ENCODE measurements around the gene C1QTNF2. TPM values are rescaled to one million over a fixed set of nuclear protein-coding genes. Genes with fewer than 3 reads are reported as not detected.

C1QTNF2 gene
- total and polyA plus RNA-seq, 4 donors = 0.17 to 0.37 (median 0.23) TPM

DNA sequence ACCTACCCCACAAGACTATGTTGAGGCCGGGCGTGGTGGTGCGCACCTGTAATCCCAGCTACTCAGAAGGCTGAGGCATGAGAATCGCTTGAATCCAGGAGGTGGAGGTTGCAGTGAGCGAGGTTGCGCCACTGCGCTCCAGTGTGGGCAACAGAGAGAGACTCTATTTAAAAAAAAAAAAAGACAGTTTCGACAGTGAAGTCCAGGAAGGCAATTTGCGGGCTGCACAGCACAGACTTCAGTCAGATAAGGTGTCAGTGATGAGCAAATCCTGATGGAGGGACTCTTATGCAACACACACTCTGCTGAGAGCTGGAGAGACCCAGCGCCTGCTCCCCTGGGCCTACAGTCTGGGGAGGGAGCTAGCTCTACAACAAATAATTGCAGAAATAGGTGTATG, 72.2 kb downstream of the C1QTNF2 start:
- Histone ChIP-seq H3K4me3 (ENCODE audit: low read depth in 1 of 3, low read length in 3 of 3) (no peak overlapping the region), H3K27me3 (ENCODE audit: control insufficient read depth in 4 of 4, insufficient read depth in 4 of 4, low read length in 3 of 4) (no peaks in the 10 kb centered on the region), H3K27ac (ENCODE audit: low read depth in 1 of 2, low read length in 2 of 2) (no peak overlapping the region), H3K9ac (ENCODE audit: low read depth in 1 of 2, low read length in 2 of 2) (no peak overlapping the region), H3K36me3 (ENCODE audit: control insufficient read depth in 4 of 4, insufficient read depth in 3 of 4, low read depth in 1 of 4, low read length in 3 of 4) (no peaks in the 10 kb centered on the region), H3K4me1 (ENCODE audit: control insufficient read depth in 4 of 4, insufficient read depth in 4 of 4, low read length in 3 of 4) (no peaks in the 10 kb centered on the region), H3K9me3 (ENCODE audit: control insufficient read depth in 4 of 4, low read length in 3 of 4) (no peaks in the 10 kb centered on the region)
- WGBS = 87% methylated on average over 10 of the region's 10 CpGs
- TF ChIP-seq, protein P1, sequence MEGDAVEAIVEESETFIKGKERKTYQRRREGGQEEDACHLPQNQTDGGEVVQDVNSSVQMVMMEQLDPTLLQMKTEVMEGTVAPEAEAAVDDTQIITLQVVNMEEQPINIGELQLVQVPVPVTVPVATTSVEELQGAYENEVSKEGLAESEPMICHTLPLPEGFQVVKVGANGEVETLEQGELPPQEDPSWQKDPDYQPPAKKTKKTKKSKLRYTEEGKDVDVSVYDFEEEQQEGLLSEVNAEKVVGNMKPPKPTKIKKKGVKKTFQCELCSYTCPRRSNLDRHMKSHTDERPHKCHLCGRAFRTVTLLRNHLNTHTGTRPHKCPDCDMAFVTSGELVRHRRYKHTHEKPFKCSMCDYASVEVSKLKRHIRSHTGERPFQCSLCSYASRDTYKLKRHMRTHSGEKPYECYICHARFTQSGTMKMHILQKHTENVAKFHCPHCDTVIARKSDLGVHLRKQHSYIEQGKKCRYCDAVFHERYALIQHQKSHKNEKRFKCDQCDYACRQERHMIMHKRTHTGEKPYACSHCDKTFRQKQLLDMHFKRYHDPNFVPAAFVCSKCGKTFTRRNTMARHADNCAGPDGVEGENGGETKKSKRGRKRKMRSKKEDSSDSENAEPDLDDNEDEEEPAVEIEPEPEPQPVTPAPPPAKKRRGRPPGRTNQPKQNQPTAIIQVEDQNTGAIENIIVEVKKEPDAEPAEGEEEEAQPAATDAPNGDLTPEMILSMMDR (IDR thresholded peaks at IDR 0.05; ENCODE audit: low read depth, low read length, missing input control) = no peak
- no peak for TF ChIP-seq RAD21 (IDR thresholded peaks at IDR 0.05)
- TF ChIP-seq, protein P2, sequence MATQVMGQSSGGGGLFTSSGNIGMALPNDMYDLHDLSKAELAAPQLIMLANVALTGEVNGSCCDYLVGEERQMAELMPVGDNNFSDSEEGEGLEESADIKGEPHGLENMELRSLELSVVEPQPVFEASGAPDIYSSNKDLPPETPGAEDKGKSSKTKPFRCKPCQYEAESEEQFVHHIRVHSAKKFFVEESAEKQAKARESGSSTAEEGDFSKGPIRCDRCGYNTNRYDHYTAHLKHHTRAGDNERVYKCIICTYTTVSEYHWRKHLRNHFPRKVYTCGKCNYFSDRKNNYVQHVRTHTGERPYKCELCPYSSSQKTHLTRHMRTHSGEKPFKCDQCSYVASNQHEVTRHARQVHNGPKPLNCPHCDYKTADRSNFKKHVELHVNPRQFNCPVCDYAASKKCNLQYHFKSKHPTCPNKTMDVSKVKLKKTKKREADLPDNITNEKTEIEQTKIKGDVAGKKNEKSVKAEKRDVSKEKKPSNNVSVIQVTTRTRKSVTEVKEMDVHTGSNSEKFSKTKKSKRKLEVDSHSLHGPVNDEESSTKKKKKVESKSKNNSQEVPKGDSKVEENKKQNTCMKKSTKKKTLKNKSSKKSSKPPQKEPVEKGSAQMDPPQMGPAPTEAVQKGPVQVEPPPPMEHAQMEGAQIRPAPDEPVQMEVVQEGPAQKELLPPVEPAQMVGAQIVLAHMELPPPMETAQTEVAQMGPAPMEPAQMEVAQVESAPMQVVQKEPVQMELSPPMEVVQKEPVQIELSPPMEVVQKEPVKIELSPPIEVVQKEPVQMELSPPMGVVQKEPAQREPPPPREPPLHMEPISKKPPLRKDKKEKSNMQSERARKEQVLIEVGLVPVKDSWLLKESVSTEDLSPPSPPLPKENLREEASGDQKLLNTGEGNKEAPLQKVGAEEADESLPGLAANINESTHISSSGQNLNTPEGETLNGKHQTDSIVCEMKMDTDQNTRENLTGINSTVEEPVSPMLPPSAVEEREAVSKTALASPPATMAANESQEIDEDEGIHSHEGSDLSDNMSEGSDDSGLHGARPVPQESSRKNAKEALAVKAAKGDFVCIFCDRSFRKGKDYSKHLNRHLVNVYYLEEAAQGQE (IDR thresholded peaks at IDR 0.05) = no peak
- TF ChIP-seq, protein P3, sequence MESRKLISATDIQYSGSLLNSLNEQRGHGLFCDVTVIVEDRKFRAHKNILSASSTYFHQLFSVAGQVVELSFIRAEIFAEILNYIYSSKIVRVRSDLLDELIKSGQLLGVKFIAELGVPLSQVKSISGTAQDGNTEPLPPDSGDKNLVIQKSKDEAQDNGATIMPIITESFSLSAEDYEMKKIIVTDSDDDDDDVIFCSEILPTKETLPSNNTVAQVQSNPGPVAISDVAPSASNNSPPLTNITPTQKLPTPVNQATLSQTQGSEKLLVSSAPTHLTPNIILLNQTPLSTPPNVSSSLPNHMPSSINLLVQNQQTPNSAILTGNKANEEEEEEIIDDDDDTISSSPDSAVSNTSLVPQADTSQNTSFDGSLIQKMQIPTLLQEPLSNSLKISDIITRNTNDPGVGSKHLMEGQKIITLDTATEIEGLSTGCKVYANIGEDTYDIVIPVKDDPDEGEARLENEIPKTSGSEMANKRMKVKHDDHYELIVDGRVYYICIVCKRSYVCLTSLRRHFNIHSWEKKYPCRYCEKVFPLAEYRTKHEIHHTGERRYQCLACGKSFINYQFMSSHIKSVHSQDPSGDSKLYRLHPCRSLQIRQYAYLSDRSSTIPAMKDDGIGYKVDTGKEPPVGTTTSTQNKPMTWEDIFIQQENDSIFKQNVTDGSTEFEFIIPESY (IDR thresholded peaks at IDR 0.05) = no peak
- TF ChIP-seq, protein P4, sequence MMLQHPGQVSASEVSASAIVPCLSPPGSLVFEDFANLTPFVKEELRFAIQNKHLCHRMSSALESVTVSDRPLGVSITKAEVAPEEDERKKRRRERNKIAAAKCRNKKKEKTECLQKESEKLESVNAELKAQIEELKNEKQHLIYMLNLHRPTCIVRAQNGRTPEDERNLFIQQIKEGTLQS (IDR thresholded peaks at IDR 0.05) = no peak
- no peak for TF ChIP-seq TAF1 (conservative IDR thresholded peaks at IDR 0.05)
- TF ChIP-seq YY1 (IDR thresholded peaks at IDR 0.05) = no peak
- TF ChIP-seq EGR1 (IDR thresholded peaks at IDR 0.05; ENCODE audit: low read depth in 2 of 2) = no peak
- no peak for TF ChIP-seq GABPA (IDR thresholded peaks at IDR 0.05 in 1 of 2, conservative IDR thresholded peaks at IDR 0.05 in 1 of 2)
- DNase-seq (ENCODE audit: low spot score) = no peak

DNA sequence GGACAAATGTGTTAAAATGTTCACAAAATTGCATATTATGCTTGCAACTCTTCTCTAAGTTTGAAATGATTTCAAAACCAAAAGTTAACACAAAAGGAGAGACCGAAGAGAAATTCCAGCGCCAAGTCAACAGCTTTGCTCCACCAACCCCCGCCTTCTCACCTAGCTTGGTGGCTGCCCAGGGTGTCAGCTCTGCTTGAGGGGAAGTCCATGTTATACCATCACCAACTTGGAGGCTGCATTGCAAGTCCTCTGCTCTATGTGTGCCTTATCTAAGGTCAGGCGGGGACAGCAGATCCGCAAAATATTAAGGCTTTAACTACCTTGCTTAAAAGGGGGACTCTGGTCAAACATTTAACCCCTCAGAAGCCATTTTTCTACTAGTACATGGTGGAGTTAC, 72.7 kb downstream of the C1QTNF2 start:
- H3K9ac ChIP-seq (ENCODE audit: low read depth in 1 of 2, low read length in 2 of 2) = no peak overlapping the region
- no peaks in the 10 kb centered on the region for H3K4me1 ChIP-seq (ENCODE audit: control insufficient read depth in 4 of 4, insufficient read depth in 4 of 4, low read length in 3 of 4)
- H3K4me3 ChIP-seq (ENCODE audit: low read depth in 1 of 3, low read length in 3 of 3) = no peak overlapping the region
- H3K9me3 ChIP-seq (ENCODE audit: control insufficient read depth in 4 of 4, low read length in 3 of 4) = no peaks in the 10 kb centered on the region
- H3K27me3 ChIP-seq (ENCODE audit: control insufficient read depth in 4 of 4, insufficient read depth in 4 of 4, low read length in 3 of 4) = no peaks in the 10 kb centered on the region
- no peak for DNase-seq (ENCODE audit: low spot score)
- 81% methylated on average over 5 of the region's 5 CpGs for WGBS
- H3K36me3 ChIP-seq (ENCODE audit: control insufficient read depth in 4 of 4, insufficient read depth in 3 of 4, low read depth in 1 of 4, low read length in 3 of 4) = no peaks in the 10 kb centered on the region
- no peak overlapping the region for H3K27ac ChIP-seq (ENCODE audit: low read depth in 1 of 2, low read length in 2 of 2)
- TF ChIP-seq JUND (IDR thresholded peaks at IDR 0.05) (no peak), YY1 (IDR thresholded peaks at IDR 0.05) (no peak), RXRA (IDR thresholded peaks at IDR 0.05) (no peak), GABPA (IDR thresholded peaks at IDR 0.05 in 1 of 2, conservative IDR thresholded peaks at IDR 0.05 in 1 of 2) (no peak), NR2F2 (IDR thresholded peaks at IDR 0.05) (no peak), HNF4A (conservative IDR thresholded peaks at IDR 0.05) (no peak), FOXA1 (IDR thresholded peaks at IDR 0.05) (no peak), EGR1 (IDR thresholded peaks at IDR 0.05; ENCODE audit: low read depth in 2 of 2) (no peak), FOXA2 (IDR thresholded peaks at IDR 0.05) (no peak), TAF1 (conservative IDR thresholded peaks at IDR 0.05) (no peak)
- TF ChIP-seq, protein P4 (IDR thresholded peaks at IDR 0.05) = no peak
- TF ChIP-seq, protein P1 (IDR thresholded peaks at IDR 0.05; ENCODE audit: low read depth, low read length, missing input control) = no peak
- TF ChIP-seq, protein P2 (IDR thresholded peaks at IDR 0.05) = no peak
- TF ChIP-seq, protein P5, sequence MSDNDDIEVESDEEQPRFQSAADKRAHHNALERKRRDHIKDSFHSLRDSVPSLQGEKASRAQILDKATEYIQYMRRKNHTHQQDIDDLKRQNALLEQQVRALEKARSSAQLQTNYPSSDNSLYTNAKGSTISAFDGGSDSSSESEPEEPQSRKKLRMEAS (IDR thresholded peaks at IDR 0.05) = no peak
